Measurements from ENCODE around the gene ANGPTL4.

DNA sequence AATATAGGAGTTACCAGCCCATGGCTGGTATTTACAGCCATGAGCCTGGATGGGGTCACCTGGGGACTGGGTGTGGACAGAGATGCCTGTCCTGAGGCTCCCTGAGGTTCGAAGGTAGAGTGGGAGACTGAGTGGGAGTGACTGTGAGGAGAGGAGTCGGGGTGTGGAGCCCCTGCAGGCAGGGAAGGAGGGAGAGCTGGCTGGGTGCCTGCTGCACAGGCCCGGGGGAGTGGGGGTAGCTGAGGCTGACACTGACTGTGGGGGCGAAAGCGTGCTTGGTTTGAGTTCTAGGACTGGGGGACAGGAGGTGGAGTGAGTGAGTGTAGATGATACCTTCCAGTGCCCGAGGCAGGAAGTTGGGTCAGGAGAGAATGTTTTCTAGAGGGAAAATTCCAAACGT, 33.3 kb downstream of the ANGPTL4 start:
- TF ChIP-seq, protein P1, sequence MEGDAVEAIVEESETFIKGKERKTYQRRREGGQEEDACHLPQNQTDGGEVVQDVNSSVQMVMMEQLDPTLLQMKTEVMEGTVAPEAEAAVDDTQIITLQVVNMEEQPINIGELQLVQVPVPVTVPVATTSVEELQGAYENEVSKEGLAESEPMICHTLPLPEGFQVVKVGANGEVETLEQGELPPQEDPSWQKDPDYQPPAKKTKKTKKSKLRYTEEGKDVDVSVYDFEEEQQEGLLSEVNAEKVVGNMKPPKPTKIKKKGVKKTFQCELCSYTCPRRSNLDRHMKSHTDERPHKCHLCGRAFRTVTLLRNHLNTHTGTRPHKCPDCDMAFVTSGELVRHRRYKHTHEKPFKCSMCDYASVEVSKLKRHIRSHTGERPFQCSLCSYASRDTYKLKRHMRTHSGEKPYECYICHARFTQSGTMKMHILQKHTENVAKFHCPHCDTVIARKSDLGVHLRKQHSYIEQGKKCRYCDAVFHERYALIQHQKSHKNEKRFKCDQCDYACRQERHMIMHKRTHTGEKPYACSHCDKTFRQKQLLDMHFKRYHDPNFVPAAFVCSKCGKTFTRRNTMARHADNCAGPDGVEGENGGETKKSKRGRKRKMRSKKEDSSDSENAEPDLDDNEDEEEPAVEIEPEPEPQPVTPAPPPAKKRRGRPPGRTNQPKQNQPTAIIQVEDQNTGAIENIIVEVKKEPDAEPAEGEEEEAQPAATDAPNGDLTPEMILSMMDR (IDR thresholded peaks at IDR 0.05; ENCODE audit: low read length): no peak
- TF ChIP-seq EZH2 (IDR thresholded peaks at IDR 0.05; ENCODE audit: borderline replicate concordance, low read length): no peak
